ENCODE measurements around the gene ALDH3B1. TPM values are rescaled to one million over a fixed set of nuclear protein-coding genes. Genes with fewer than 3 reads are reported as not detected.
"Not testable (repeated sequence)": the region's sequence is repeated elsewhere in the genome, so short reads cannot be mapped to it uniquely, and the experiment has no call there.

The ALDH3B1 gene
- total RNA-seq, 1 experiment from 2014 or later, result 41.6 TPM

- DNase-seq; H3K27ac Mint-ChIP-seq (ENCODE audit: unreplicated experiment); H3K9me3 Mint-ChIP-seq (ENCODE audit: low read depth, unreplicated experiment); H3K27me3 Mint-ChIP-seq (ENCODE audit: unreplicated experiment); CTCF ChIA-PET; H3K4me3 Mint-ChIP-seq (ENCODE audit: low read depth, unreplicated experiment); BruUV-seq (replicated peaks); intact Hi-C loops (cut with micrococcal nuclease; ENCODE audit: unreplicated experiment): not testable (repeated sequence)
- H3K36me3 Mint-ChIP-seq (ENCODE audit: insufficient read depth, unreplicated experiment), result peaks cover 13% of the 10 kb centered on the region
- H3K4me1 Mint-ChIP-seq (ENCODE audit: low read depth, unreplicated experiment), result peaks cover 27% of the 10 kb centered on the region
Measured at GRCh38 chr11:67982255-67982857, 27.8 kb upstream of the ALDH3B1 start.

GRCh38 chr11:67983951-67984350 is 26.2 kb upstream of the ALDH3B1 start:
- H3K27me3 Mint-ChIP-seq (ENCODE audit: unreplicated experiment), result no peaks in the 10 kb centered on the region
- no peak for TF ChIP-seq CTCF (IDR thresholded peaks at IDR 0.05; ENCODE audit: unreplicated experiment)
- CTCF ChIA-PET, result no interaction called here
- BruUV-seq (replicated peaks), result no TSS peak
- no peak overlapping the region for H3K27ac Mint-ChIP-seq (ENCODE audit: unreplicated experiment)
- peaks cover 5% of the 10 kb centered on the region for H3K36me3 Mint-ChIP-seq (ENCODE audit: insufficient read depth, unreplicated experiment)
- no peak overlapping the region for H3K4me3 Mint-ChIP-seq (ENCODE audit: low read depth, unreplicated experiment)
- intact Hi-C loops (cut with micrococcal nuclease; ENCODE audit: unreplicated experiment), result no loop called here
- H3K4me1 Mint-ChIP-seq (ENCODE audit: low read depth, unreplicated experiment), result peaks cover 14% of the 10 kb centered on the region
- DNase-seq, result no peak
- H3K9me3 Mint-ChIP-seq (ENCODE audit: low read depth, unreplicated experiment), result no peaks in the 10 kb centered on the region

- intact Hi-C loops (cut with micrococcal nuclease; ENCODE audit: unreplicated experiment); DNase-seq: not testable (repeated sequence)
Measured at GRCh38 chr11:67985302-67985701, 24.8 kb upstream of the ALDH3B1 start.

GRCh38 chr11:67990546-67991346 is 19.4 kb upstream of the ALDH3B1 start:
- H3K4me3 Mint-ChIP-seq (ENCODE audit: low read depth, unreplicated experiment); H3K9me3 Mint-ChIP-seq (ENCODE audit: low read depth, unreplicated experiment); BruUV-seq (replicated peaks); intact Hi-C loops (cut with micrococcal nuclease; ENCODE audit: unreplicated experiment); H3K4me1 Mint-ChIP-seq (ENCODE audit: low read depth, unreplicated experiment); DNase-seq; H3K27ac Mint-ChIP-seq (ENCODE audit: unreplicated experiment); H3K27me3 Mint-ChIP-seq (ENCODE audit: unreplicated experiment); CTCF ChIA-PET: not testable (repeated sequence)
- peaks cover 17% of the 10 kb centered on the region for H3K36me3 Mint-ChIP-seq (ENCODE audit: insufficient read depth, unreplicated experiment)

More at GRCh38 chr11:67985302-67985701, 24.8 kb upstream of the ALDH3B1 start:
- H3K27ac Mint-ChIP-seq (ENCODE audit: unreplicated experiment); H3K9me3 Mint-ChIP-seq (ENCODE audit: low read depth, unreplicated experiment); BruUV-seq (replicated peaks); CTCF ChIA-PET; H3K4me1 Mint-ChIP-seq (ENCODE audit: low read depth, unreplicated experiment); H3K4me3 Mint-ChIP-seq (ENCODE audit: low read depth, unreplicated experiment); H3K36me3 Mint-ChIP-seq (ENCODE audit: insufficient read depth, unreplicated experiment); H3K27me3 Mint-ChIP-seq (ENCODE audit: unreplicated experiment): not testable (repeated sequence)

- H3K9me3 Mint-ChIP-seq (ENCODE audit: low read depth, unreplicated experiment); H3K4me3 Mint-ChIP-seq (ENCODE audit: low read depth, unreplicated experiment); intact Hi-C loops (cut with micrococcal nuclease; ENCODE audit: unreplicated experiment); H3K27me3 Mint-ChIP-seq (ENCODE audit: unreplicated experiment); DNase-seq; BruUV-seq (replicated peaks); H3K4me1 Mint-ChIP-seq (ENCODE audit: low read depth, unreplicated experiment); CTCF ChIA-PET: not testable (repeated sequence)
- peaks cover 19% of the 10 kb centered on the region for H3K36me3 Mint-ChIP-seq (ENCODE audit: insufficient read depth, unreplicated experiment)
- peak overlapping the region; percentile 30 for H3K27ac Mint-ChIP-seq (ENCODE audit: unreplicated experiment)
Measured at GRCh38 chr11:67991347-67992121, 18.6 kb upstream of the ALDH3B1 start.

GRCh38 chr11:67993821-67994220 is 16.3 kb upstream of the ALDH3B1 start:
- H3K4me3 Mint-ChIP-seq (ENCODE audit: low read depth, unreplicated experiment); H3K27ac Mint-ChIP-seq (ENCODE audit: unreplicated experiment); H3K27me3 Mint-ChIP-seq (ENCODE audit: unreplicated experiment); CTCF ChIA-PET; H3K9me3 Mint-ChIP-seq (ENCODE audit: low read depth, unreplicated experiment); H3K4me1 Mint-ChIP-seq (ENCODE audit: low read depth, unreplicated experiment); intact Hi-C loops (cut with micrococcal nuclease; ENCODE audit: unreplicated experiment); BruUV-seq (replicated peaks): not testable (repeated sequence)
- DNase-seq, result peak; percentile 40
- TF ChIP-seq CTCF (IDR thresholded peaks at IDR 0.05; ENCODE audit: unreplicated experiment), result peak; percentile 75
- H3K36me3 Mint-ChIP-seq (ENCODE audit: insufficient read depth, unreplicated experiment), result peaks cover 31% of the 10 kb centered on the region

- intact Hi-C loops (cut with micrococcal nuclease; ENCODE audit: unreplicated experiment); H3K27ac Mint-ChIP-seq (ENCODE audit: unreplicated experiment); H3K9me3 Mint-ChIP-seq (ENCODE audit: low read depth, unreplicated experiment); H3K27me3 Mint-ChIP-seq (ENCODE audit: unreplicated experiment); CTCF ChIA-PET; H3K4me3 Mint-ChIP-seq (ENCODE audit: low read depth, unreplicated experiment); H3K4me1 Mint-ChIP-seq (ENCODE audit: low read depth, unreplicated experiment); DNase-seq; BruUV-seq (replicated peaks): not testable (repeated sequence)
- peaks cover 31% of the 10 kb centered on the region for H3K36me3 Mint-ChIP-seq (ENCODE audit: insufficient read depth, unreplicated experiment)
Measured at GRCh38 chr11:67994387-67994786, 15.7 kb upstream of the ALDH3B1 start.

GRCh38 chr11:67995129-67995528 is 15.0 kb upstream of the ALDH3B1 start:
- H3K4me1 Mint-ChIP-seq (ENCODE audit: low read depth, unreplicated experiment); H3K9me3 Mint-ChIP-seq (ENCODE audit: low read depth, unreplicated experiment); H3K27me3 Mint-ChIP-seq (ENCODE audit: unreplicated experiment); intact Hi-C loops (cut with micrococcal nuclease; ENCODE audit: unreplicated experiment); BruUV-seq (replicated peaks); H3K27ac Mint-ChIP-seq (ENCODE audit: unreplicated experiment); DNase-seq; CTCF ChIA-PET; H3K4me3 Mint-ChIP-seq (ENCODE audit: low read depth, unreplicated experiment): not testable (repeated sequence)
- H3K36me3 Mint-ChIP-seq (ENCODE audit: insufficient read depth, unreplicated experiment), result peaks cover 26% of the 10 kb centered on the region

Data from Calu3 (cell line).